Mucosa of descending colon (tissue), 3 donors: ENCODE data around the gene FRS3. TPM values are rescaled to one million over a fixed set of nuclear protein-coding genes. Genes with fewer than 3 reads are reported as not detected.

Experiments
- ATAC-seq: fragments of 200-7000 bp; cut with Tn5 transposase; one replicate; pipeline ENCODE4 v1.9.1; 2020; ENCODE audit warnings: mild to moderate bottlenecking, moderate library complexity
- DNase-seq, 3 donors: peaks; one replicate each; pipeline ENCODE4 v3.0.0-alpha.2; 2020
- H3K36me3 ChIP-seq: fragments of 200-600 bp; one replicate; pipeline ENCODE4 v1.8.0; 2021; ENCODE audit warnings: low read depth, mild to moderate bottlenecking
- H3K4me1 ChIP-seq: fragments of 200-600 bp; one replicate; pipeline ENCODE4 v1.8.0; 2021; ENCODE audit warnings: low read depth, mild to moderate bottlenecking
- H3K4me3 ChIP-seq: fragments of 200-600 bp; one replicate; pipeline ENCODE4 v1.8.0; 2021; ENCODE audit warnings: mild to moderate bottlenecking
- H3K9me3 ChIP-seq: fragments of 200-600 bp; one replicate; pipeline ENCODE4 v1.8.0; 2021; ENCODE audit warnings: mild to moderate bottlenecking
- CTCF ChIP-seq: fragments of 200-600 bp; IDR thresholded peaks from one replicate; pipeline ENCODE4 v1.8.0; 2022; ENCODE audit warnings: antibody characterized with exemption, mild to moderate bottlenecking
- intact Hi-C, 2 donors: fragments of 100-400 bp; cut with DNase I in 1 of 2; cut with micrococcal nuclease in 1 of 2; formaldehyde crosslinking; loops; one replicate each; pipeline versions ENCODE4 v1.11.0 to v1.11.1; 2022; cut with DNase I, micrococcal nuclease
- total RNA-seq, 3 donors: library from RNA; stranded (reverse); fragmentation: NEBNext Ultra II Directional in 2 of 3; extraction: Animal tissue kit (Norgen Biotek cat#: 25700) in 2 of 3; gene quantifications; one replicate each; pipeline versions ENCODE4 v1.2.1 to v1.2.4, GENCODE V29; 2021 to 2023
- donor health status: DM: no; HTN: no; CAD: no; lungs with moderate emphysema.
- donor health status: DM: no; HTN: no; CAD: no.
- donor health status: DM: no; HTN: yes; CAD: no.

The FRS3 gene
- total RNA-seq, 3 donors from 2014 or later, result 3.6 to 7.9 (median 4.6) TPM

GRCh38 chr6:41756354-41756753 is 23.3 kb downstream of the FRS3 start:
- TF ChIP-seq CTCF, result no peak
- intact Hi-C loops, result no loop called here
- no peaks in the 10 kb centered on the region for H3K4me1 ChIP-seq
- no peaks in the 10 kb centered on the region for H3K36me3 ChIP-seq
- DNase-seq, result peak in 1 of 3 donors; percentile 16
- no peak overlapping the region for H3K4me3 ChIP-seq
- no peaks in the 10 kb centered on the region for H3K9me3 ChIP-seq
- ATAC-seq, result no peak

GRCh38 chr6:41755895-41756294 is 23.8 kb downstream of the FRS3 start:
- peak in 1 of 3 donors; percentile 4 for DNase-seq
- H3K4me1 ChIP-seq, result no peaks in the 10 kb centered on the region
- H3K9me3 ChIP-seq, result no peaks in the 10 kb centered on the region
- no peak for TF ChIP-seq CTCF
- no peak for ATAC-seq
- no peaks in the 10 kb centered on the region for H3K36me3 ChIP-seq
- no peak overlapping the region for H3K4me3 ChIP-seq
- intact Hi-C loops, result no loop called here

GRCh38 chr6:41750374-41750773 is 29.3 kb downstream of the FRS3 start:
- Histone ChIP-seq H3K4me3 (no peak overlapping the region), H3K9me3 (no peaks in the 10 kb centered on the region), H3K36me3 (no peaks in the 10 kb centered on the region), H3K4me1 (no peaks in the 10 kb centered on the region)
- intact Hi-C loops, result no loop called here
- no peak for ATAC-seq
- no peak for TF ChIP-seq CTCF
- DNase-seq, result no peak

- no peak for ATAC-seq
- Histone ChIP-seq H3K9me3 (no peaks in the 10 kb centered on the region), H3K4me1 (no peaks in the 10 kb centered on the region), H3K4me3 (no peak overlapping the region), H3K36me3 (no peaks in the 10 kb centered on the region)
- no peak for TF ChIP-seq CTCF
- intact Hi-C loops, result no loop called here
- DNase-seq, result no peak
Observed at GRCh38 chr6:41748542-41748941, 31.2 kb downstream of the FRS3 start.

GRCh38 chr6:41748102-41748477 is 31.6 kb downstream of the FRS3 start:
- Histone ChIP-seq H3K9me3 (no peaks in the 10 kb centered on the region), H3K36me3 (no peaks in the 10 kb centered on the region), H3K4me3 (no peak overlapping the region), H3K4me1 (no peaks in the 10 kb centered on the region)
- TF ChIP-seq CTCF, result no peak
- intact Hi-C loops, result no loop called here
- no peak for ATAC-seq
- DNase-seq, result no peak
